Endothelial cell (in vitro differentiated cells): ENCODE results near the gene REXO1. TPM values are rescaled to one million over a fixed set of nuclear protein-coding genes. Genes with fewer than 3 reads are reported as not detected.
"Not testable (repeated sequence)": the region's sequence is repeated elsewhere in the genome, so short reads cannot be mapped to it uniquely, and the experiment has no call there.

Experiments used
- DNase-seq: peaks from one replicate; pipeline ENCODE4 v3.0.0; 2021; ENCODE audit warnings: low spot score
- H3K27ac Mint-ChIP-seq: one replicate; pipeline ENCODE4 v1.8.0; 2021; ENCODE audit warnings: mixed read lengths, inconsistent platforms; ENCODE audit not compliant: unreplicated experiment
- H3K27me3 Mint-ChIP-seq: one replicate; pipeline ENCODE4 v1.8.0; 2021; ENCODE audit warnings: mild to moderate bottlenecking, moderate library complexity, mixed read lengths, inconsistent platforms; ENCODE audit not compliant: unreplicated experiment
- H3K36me3 Mint-ChIP-seq: one replicate; pipeline ENCODE4 v1.8.0; 2021; ENCODE audit warnings: mild to moderate bottlenecking, low read depth, mixed read lengths, inconsistent platforms; ENCODE audit not compliant: unreplicated experiment
- H3K4me1 Mint-ChIP-seq: one replicate; pipeline ENCODE4 v1.8.0; 2021; ENCODE audit warnings: mild to moderate bottlenecking, mixed read lengths, inconsistent platforms; ENCODE audit not compliant: unreplicated experiment
- H3K4me3 Mint-ChIP-seq: one replicate; pipeline ENCODE4 v1.8.0; 2021; ENCODE audit warnings: mild to moderate bottlenecking, mixed read lengths, inconsistent platforms; ENCODE audit not compliant: unreplicated experiment
- H3K9me3 Mint-ChIP-seq: one replicate; pipeline ENCODE4 v1.8.0; 2021; ENCODE audit warnings: mixed read lengths, inconsistent platforms; ENCODE audit not compliant: unreplicated experiment
- total RNA-seq: library from RNA; stranded (reverse); fragmentation: NEBNext Ultra II Directional; extraction: Animal tissue kit (Norgen Biotek cat#: 25700); gene quantifications from one replicate; pipeline ENCODE4 v1.2.1, GENCODE V29; 2021; ENCODE audit not compliant: unreplicated experiment
- TF ChIP-seq, protein P1 (sequence below): fragments of 200-600 bp; sonication (generic); IDR thresholded peaks from one replicate; pipeline ENCODE4 v1.5.0; 2021; ENCODE audit warnings: antibody characterized with exemption; ENCODE audit not compliant: unreplicated experiment

REXO1 gene
- total RNA-seq, 1 donor from 2014 or later = 48.1 TPM

DNA sequence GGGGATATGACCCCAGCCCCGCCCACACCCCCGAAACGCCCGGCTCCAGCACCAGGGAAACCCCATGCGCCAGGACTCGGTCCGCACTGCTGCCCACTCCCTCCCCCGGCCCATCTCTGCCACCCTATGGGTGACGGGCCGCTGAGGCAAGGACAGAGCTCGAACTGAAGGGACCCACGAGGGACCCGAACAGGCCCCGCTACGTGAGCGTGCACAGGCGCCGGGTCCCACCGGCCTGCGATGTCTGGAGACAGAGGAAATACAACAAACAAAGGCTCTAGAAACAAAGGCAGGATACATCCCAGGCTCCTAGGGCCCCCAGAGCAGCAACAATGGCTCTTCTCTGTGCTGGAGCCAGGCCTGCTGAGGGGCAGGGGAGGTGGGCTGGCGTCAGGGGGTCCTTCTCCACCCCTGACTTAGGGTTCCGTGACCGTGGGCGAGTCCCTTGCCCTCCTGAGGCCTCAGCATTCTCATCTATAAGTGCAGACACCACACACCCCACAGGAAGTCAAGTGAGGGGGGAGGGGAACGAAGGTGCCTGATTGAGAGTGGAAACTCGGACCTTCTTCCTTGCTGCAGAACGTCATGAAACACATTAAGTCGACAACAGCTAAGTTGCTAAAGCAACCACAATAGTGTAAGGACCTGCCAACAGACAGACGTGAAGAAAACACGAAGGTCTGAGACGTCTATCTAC is 34.0 kb upstream of the REXO1 start:
- Mint-ChIP-seq H3K27ac (peak overlapping the region; percentile 100), H3K9me3 (no peaks in the 10 kb centered on the region), H3K4me1 (peaks cover 25% of the 10 kb centered on the region), H3K27me3 (peaks cover 33% of the 10 kb centered on the region), H3K36me3 (peaks cover 19% of the 10 kb centered on the region), H3K4me3 (peak overlapping the region; percentile 100)
- peak; percentile 60 for DNase-seq
- TF ChIP-seq, protein P1, sequence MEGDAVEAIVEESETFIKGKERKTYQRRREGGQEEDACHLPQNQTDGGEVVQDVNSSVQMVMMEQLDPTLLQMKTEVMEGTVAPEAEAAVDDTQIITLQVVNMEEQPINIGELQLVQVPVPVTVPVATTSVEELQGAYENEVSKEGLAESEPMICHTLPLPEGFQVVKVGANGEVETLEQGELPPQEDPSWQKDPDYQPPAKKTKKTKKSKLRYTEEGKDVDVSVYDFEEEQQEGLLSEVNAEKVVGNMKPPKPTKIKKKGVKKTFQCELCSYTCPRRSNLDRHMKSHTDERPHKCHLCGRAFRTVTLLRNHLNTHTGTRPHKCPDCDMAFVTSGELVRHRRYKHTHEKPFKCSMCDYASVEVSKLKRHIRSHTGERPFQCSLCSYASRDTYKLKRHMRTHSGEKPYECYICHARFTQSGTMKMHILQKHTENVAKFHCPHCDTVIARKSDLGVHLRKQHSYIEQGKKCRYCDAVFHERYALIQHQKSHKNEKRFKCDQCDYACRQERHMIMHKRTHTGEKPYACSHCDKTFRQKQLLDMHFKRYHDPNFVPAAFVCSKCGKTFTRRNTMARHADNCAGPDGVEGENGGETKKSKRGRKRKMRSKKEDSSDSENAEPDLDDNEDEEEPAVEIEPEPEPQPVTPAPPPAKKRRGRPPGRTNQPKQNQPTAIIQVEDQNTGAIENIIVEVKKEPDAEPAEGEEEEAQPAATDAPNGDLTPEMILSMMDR = no peak

DNA sequence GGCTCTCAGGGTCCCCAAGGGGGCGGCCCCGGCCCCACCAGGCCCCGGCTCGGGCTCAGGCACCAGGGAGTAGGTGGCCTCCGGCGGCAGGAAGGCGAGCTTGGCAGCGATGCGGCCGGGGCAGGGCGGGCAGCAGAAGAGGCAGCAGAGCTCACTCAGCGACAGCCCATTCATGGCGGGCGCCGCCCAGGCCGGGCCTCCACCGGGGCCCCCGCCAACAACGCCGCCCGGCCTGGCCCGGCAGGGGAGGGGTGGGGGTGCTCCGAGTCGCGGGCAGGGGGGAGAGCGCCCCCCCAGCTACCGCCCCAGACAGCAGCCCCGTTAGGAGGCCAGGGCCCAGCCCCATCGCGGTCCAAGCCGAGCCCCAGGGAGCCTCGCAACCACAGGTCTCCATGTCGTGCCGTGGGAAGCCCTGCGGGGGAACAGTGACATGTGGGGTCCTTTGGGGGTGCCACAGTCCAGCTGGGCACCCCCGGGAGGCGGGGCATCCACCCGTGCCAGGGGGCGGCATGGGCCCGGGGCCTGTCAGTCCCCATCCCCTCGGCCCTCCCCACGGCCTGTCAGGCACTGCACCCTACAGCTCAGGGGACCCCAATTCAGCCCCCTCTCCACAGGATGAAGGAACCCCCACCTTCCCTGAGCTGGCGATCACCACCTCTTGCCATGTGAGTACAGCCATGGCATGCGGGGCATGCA is 33.3 kb upstream of the REXO1 start:
- Mint-ChIP-seq H3K4me3 (peak overlapping the region; percentile 100), H3K4me1 (peaks cover 25% of the 10 kb centered on the region), H3K27me3 (peaks cover 33% of the 10 kb centered on the region), H3K27ac (peak overlapping the region; percentile 100), H3K36me3 (peaks cover 19% of the 10 kb centered on the region)
- not testable (repeated sequence) for DNase-seq, H3K9me3 Mint-ChIP-seq

GRCh38 chr19:1880611-1881392 is 32.5 kb upstream of the REXO1 start:
- H3K4me3 Mint-ChIP-seq = no peak overlapping the region
- TF ChIP-seq, protein P1 = no peak
- peaks cover 38% of the 10 kb centered on the region for H3K27me3 Mint-ChIP-seq
- peak overlapping the region; percentile 57 for H3K27ac Mint-ChIP-seq
- DNase-seq = no peak
- no peaks in the 10 kb centered on the region for H3K9me3 Mint-ChIP-seq
- peaks cover 19% of the 10 kb centered on the region for H3K36me3 Mint-ChIP-seq
- peaks cover 25% of the 10 kb centered on the region for H3K4me1 Mint-ChIP-seq

DNA sequence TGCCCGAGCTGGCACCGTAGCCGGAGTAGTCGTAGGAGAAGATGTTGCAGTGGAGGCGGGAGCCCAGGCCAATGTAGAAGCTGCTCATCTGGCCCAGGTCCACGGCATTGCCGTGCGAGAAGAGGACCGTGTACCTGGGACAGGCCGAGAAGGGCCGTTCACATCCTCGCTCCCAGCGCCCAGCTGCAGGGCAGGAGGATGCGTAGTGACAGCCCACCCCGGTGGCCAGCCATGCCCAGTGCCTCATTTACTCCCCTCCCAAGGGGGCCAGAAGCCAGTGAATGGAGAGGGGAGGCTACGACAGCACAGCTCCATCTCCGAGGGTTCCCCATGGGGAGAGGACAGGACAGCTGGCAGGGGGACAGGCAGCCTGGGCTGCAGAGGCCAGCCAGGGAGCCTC is 31.7 kb upstream of the REXO1 start:
- not testable (repeated sequence) for H3K4me3 Mint-ChIP-seq, H3K9me3 Mint-ChIP-seq, DNase-seq
- Mint-ChIP-seq H3K27ac (peak overlapping the region; percentile 57), H3K36me3 (peaks cover 19% of the 10 kb centered on the region), H3K27me3 (peaks cover 42% of the 10 kb centered on the region), H3K4me1 (peaks cover 30% of the 10 kb centered on the region)

GRCh38 chr19:1878583-1878982 is 30.3 kb upstream of the REXO1 start:
- DNase-seq, H3K9me3 Mint-ChIP-seq, H3K27ac Mint-ChIP-seq, H3K4me3 Mint-ChIP-seq: not testable (repeated sequence)
- Mint-ChIP-seq H3K27me3 (peaks cover 41% of the 10 kb centered on the region), H3K36me3 (peaks cover 12% of the 10 kb centered on the region), H3K4me1 (peaks cover 29% of the 10 kb centered on the region)

- H3K4me1 Mint-ChIP-seq = peaks cover 16% of the 10 kb centered on the region
- not testable (repeated sequence) for DNase-seq, H3K9me3 Mint-ChIP-seq, H3K36me3 Mint-ChIP-seq, H3K27ac Mint-ChIP-seq, H3K4me3 Mint-ChIP-seq
- H3K27me3 Mint-ChIP-seq = peaks cover 32% of the 10 kb centered on the region
Measured at GRCh38 chr19:1877280-1877660, 29.0 kb upstream of the REXO1 start.
